Adipocyte (in vitro differentiated cells): Measurements from ENCODE around the gene CAPZA1.
"Not testable (repeated sequence)": the region's sequence is repeated elsewhere in the genome, so short reads cannot be mapped to it uniquely, and the experiment has no call there.

Experiments used
- DNase-seq: peaks from one replicate; pipeline ENCODE4 v3.0.0-alpha.2; 2015; ENCODE audit warnings: low read depth
- H3K27me3 ChIP-seq: replicated peaks from 2 replicates; pipeline ENCODE4 v1.7.0; 2013; ENCODE audit warnings: mild to moderate bottlenecking, low read length, moderate library complexity; ENCODE audit not compliant: control insufficient read depth, insufficient read depth
- H3K36me3 ChIP-seq: 2 replicates; pipeline ENCODE4 v1.7.0; 2013; ENCODE audit warnings: low read length, mild to moderate bottlenecking, moderate library complexity; ENCODE audit not compliant: control insufficient read depth, insufficient read depth, severe bottlenecking
- H3K4me1 ChIP-seq: 2 replicates; pipeline ENCODE4 v1.7.0; 2013; ENCODE audit warnings: mild to moderate bottlenecking, low read length, moderate library complexity; ENCODE audit not compliant: control insufficient read depth, insufficient read depth
- H3K4me3 ChIP-seq: 2 replicates; pipeline ENCODE4 v1.7.0; 2013; ENCODE audit warnings: mild to moderate bottlenecking, low read length, moderate library complexity
- H3K9ac ChIP-seq: 2 replicates; pipeline ENCODE4 v1.7.0; 2013; ENCODE audit warnings: mild to moderate bottlenecking, low read length, moderate library complexity
- H3K9me3 ChIP-seq: 2 replicates; pipeline ENCODE4 v1.7.0; 2013; ENCODE audit warnings: mild to moderate bottlenecking, low read length, moderate library complexity; ENCODE audit not compliant: control insufficient read depth

CAPZA1 gene

GRCh38 chr1:112629256-112629655, 9.6 kb downstream of the CAPZA1 start:
- Histone ChIP-seq H3K27me3 (no peaks in the 10 kb centered on the region), H3K9me3 (no peaks in the 10 kb centered on the region), H3K36me3 (peaks cover 32% of the 10 kb centered on the region), H3K9ac (no peak overlapping the region), H3K4me3 (no peak overlapping the region), H3K4me1 (peaks cover 52% of the 10 kb centered on the region)
- DNase-seq: no peak

- DNase-seq: no peak
- H3K9me3 ChIP-seq: no peaks in the 10 kb centered on the region
- H3K27me3 ChIP-seq: no peaks in the 10 kb centered on the region
- no peak overlapping the region for H3K4me3 ChIP-seq
- H3K9ac ChIP-seq: no peak overlapping the region
- H3K4me1 ChIP-seq: peaks cover 49% of the 10 kb centered on the region
- peaks cover 25% of the 10 kb centered on the region for H3K36me3 ChIP-seq
Measured at GRCh38 chr1:112633628-112634027, 14.0 kb downstream of the CAPZA1 start.

- Histone ChIP-seq H3K9me3 (no peaks in the 10 kb centered on the region), H3K36me3 (peaks cover 23% of the 10 kb centered on the region), H3K9ac (no peak overlapping the region), H3K27me3 (no peaks in the 10 kb centered on the region), H3K4me1 (peaks cover 45% of the 10 kb centered on the region), H3K4me3 (no peak overlapping the region)
- no peak for DNase-seq
Measured at GRCh38 chr1:112634367-112634766, 14.7 kb downstream of the CAPZA1 start.

GRCh38 chr1:112636056-112636455, 16.4 kb downstream of the CAPZA1 start:
- Histone ChIP-seq H3K36me3 (peaks cover 10% of the 10 kb centered on the region), H3K9ac (peak overlapping the region; percentile 67)

GRCh38 chr1:112636597-112637253, 17.1 kb downstream of the CAPZA1 start:
- no peaks in the 10 kb centered on the region for H3K27me3 ChIP-seq
- H3K4me1 ChIP-seq: peaks cover 42% of the 10 kb centered on the region
- no peaks in the 10 kb centered on the region for H3K9me3 ChIP-seq
- no peak for DNase-seq
- peak overlapping the region; percentile 71 for H3K4me3 ChIP-seq
- H3K36me3 ChIP-seq: peaks cover 4% of the 10 kb centered on the region
- peak overlapping the region; percentile 67 for H3K9ac ChIP-seq

More at GRCh38 chr1:112636056-112636455, 16.4 kb downstream of the CAPZA1 start:
- DNase-seq: no peak
- peaks cover 45% of the 10 kb centered on the region for H3K4me1 ChIP-seq
- H3K27me3 ChIP-seq: no peaks in the 10 kb centered on the region
- H3K9me3 ChIP-seq: no peaks in the 10 kb centered on the region
- no peak overlapping the region for H3K4me3 ChIP-seq

- peak overlapping the region; percentile 67 for H3K9ac ChIP-seq
- no peaks in the 10 kb centered on the region for H3K27me3 ChIP-seq
- DNase-seq: peak; percentile 74
- peaks cover 42% of the 10 kb centered on the region for H3K4me1 ChIP-seq
- H3K36me3 ChIP-seq: peaks cover 1% of the 10 kb centered on the region
- peak overlapping the region; percentile 71 for H3K4me3 ChIP-seq
- no peaks in the 10 kb centered on the region for H3K9me3 ChIP-seq
Measured at GRCh38 chr1:112637254-112638109, 17.9 kb downstream of the CAPZA1 start.

- no peaks in the 10 kb centered on the region for H3K27me3 ChIP-seq
- peak; percentile 66 for DNase-seq
- no peaks in the 10 kb centered on the region for H3K9me3 ChIP-seq
- peaks cover 3% of the 10 kb centered on the region for H3K36me3 ChIP-seq
- H3K4me1 ChIP-seq: peaks cover 42% of the 10 kb centered on the region
- H3K9ac ChIP-seq: no peak overlapping the region
- H3K4me3 ChIP-seq: no peak overlapping the region
Measured at GRCh38 chr1:112638110-112638428, 18.4 kb downstream of the CAPZA1 start.

GRCh38 chr1:112640437-112640836, 20.8 kb downstream of the CAPZA1 start:
- Histone ChIP-seq H3K36me3 (peaks cover 18% of the 10 kb centered on the region), H3K4me1 (peaks cover 22% of the 10 kb centered on the region)
- DNase-seq, H3K9ac ChIP-seq, H3K9me3 ChIP-seq, H3K4me3 ChIP-seq, H3K27me3 ChIP-seq: not testable (repeated sequence)

GRCh38 chr1:112643080-112643479, 23.4 kb downstream of the CAPZA1 start:
- no peak for DNase-seq
- Histone ChIP-seq H3K9me3 (no peaks in the 10 kb centered on the region), H3K36me3 (peaks cover 29% of the 10 kb centered on the region), H3K9ac (no peak overlapping the region), H3K27me3 (no peaks in the 10 kb centered on the region), H3K4me1 (no peaks in the 10 kb centered on the region), H3K4me3 (no peak overlapping the region)

- Histone ChIP-seq H3K9ac (no peak overlapping the region), H3K36me3 (peaks cover 58% of the 10 kb centered on the region), H3K9me3 (no peaks in the 10 kb centered on the region), H3K4me3 (no peak overlapping the region), H3K27me3 (no peaks in the 10 kb centered on the region), H3K4me1 (no peaks in the 10 kb centered on the region)
- no peak for DNase-seq
Measured at GRCh38 chr1:112646225-112646624, 26.6 kb downstream of the CAPZA1 start.

- DNase-seq: no peak
- H3K9ac ChIP-seq: no peak overlapping the region
- H3K4me1 ChIP-seq: no peaks in the 10 kb centered on the region
- no peaks in the 10 kb centered on the region for H3K27me3 ChIP-seq
- no peak overlapping the region for H3K4me3 ChIP-seq
- no peaks in the 10 kb centered on the region for H3K9me3 ChIP-seq
- H3K36me3 ChIP-seq: peaks cover 86% of the 10 kb centered on the region
Measured at GRCh38 chr1:112651205-112651604, 31.6 kb downstream of the CAPZA1 start.
